ENCODE results near the gene CYP17A1. TPM values are rescaled to one million over a fixed set of nuclear protein-coding genes. Genes with fewer than 3 reads are reported as not detected.

CYP17A1 gene
- total and polyA plus RNA-seq, 12 donors = 0.14 to 0.16 (median 0.15) TPM; not detected in 9

GRCh38 chr10:102831322-102832071 lies 5.7 kb downstream of the CYP17A1 start:
- 80 to 83% methylated on average over 16 of the region's 16 CpGs for WGBS, 2 donors
- H3K27me3 ChIP-seq = no peaks in the 10 kb centered on the region
- H3K4me1 ChIP-seq = peaks cover 0 to 8% (median 5%) of the 10 kb centered on the region in 9 donors
- intact Hi-C loops (cut with DNase I) = loop anchor here (5.0 to 10.0 kb wide), 9 partner anchors 71 to 503 kb away; partner anchors contain the start of gene RPEL1 (in 6 of the 10)
- DNase-seq = no peak
- H3K9me3 ChIP-seq = no peaks in the 10 kb centered on the region
- no peak overlapping the region for H3K27ac ChIP-seq
- no peak for ATAC-seq
- no peak for TF ChIP-seq CTCF (IDR thresholded peaks at IDR 0.05)
- H3K4me3 ChIP-seq = no peak overlapping the region
- H3K36me3 ChIP-seq = no peaks in the 10 kb centered on the region

DNA sequence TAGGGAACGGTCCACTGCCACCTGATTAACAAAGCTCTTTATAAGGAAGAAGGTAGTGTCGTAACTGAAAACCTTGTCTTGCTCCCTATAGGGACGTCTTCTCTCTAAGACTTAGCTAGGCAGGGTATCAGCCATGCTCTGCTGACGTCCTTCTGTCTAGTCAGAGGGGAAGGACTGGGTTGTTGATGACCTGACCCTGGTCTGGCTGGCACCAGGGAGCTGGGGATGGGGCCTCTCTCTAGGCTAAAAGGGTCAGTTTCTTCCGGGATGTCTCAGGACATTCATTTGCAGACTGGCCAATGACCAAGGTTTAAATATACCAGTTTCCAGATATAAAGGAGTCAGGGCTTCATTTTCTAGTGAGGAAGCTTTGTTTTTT lies 9.6 kb downstream of the CYP17A1 start:
- H3K27ac ChIP-seq = no peak overlapping the region
- H3K36me3 ChIP-seq = no peaks in the 10 kb centered on the region
- H3K9me3 ChIP-seq = no peaks in the 10 kb centered on the region
- no peaks in the 10 kb centered on the region for H3K27me3 ChIP-seq
- no peak overlapping the region for H3K4me3 ChIP-seq
- 84 to 87% methylated on average over 5 of the region's 5 CpGs for WGBS, 2 donors
- no peak for TF ChIP-seq CTCF (IDR thresholded peaks at IDR 0.05)
- intact Hi-C loops (cut with DNase I) = loop anchor here in 1 of 10 donors (10.0 kb wide), 1 partner anchor 93 kb away; no protein-coding TSS in a partner anchor
- ATAC-seq = no peak
- no peaks in the 10 kb centered on the region for H3K4me1 ChIP-seq
- no peak for DNase-seq

DNA sequence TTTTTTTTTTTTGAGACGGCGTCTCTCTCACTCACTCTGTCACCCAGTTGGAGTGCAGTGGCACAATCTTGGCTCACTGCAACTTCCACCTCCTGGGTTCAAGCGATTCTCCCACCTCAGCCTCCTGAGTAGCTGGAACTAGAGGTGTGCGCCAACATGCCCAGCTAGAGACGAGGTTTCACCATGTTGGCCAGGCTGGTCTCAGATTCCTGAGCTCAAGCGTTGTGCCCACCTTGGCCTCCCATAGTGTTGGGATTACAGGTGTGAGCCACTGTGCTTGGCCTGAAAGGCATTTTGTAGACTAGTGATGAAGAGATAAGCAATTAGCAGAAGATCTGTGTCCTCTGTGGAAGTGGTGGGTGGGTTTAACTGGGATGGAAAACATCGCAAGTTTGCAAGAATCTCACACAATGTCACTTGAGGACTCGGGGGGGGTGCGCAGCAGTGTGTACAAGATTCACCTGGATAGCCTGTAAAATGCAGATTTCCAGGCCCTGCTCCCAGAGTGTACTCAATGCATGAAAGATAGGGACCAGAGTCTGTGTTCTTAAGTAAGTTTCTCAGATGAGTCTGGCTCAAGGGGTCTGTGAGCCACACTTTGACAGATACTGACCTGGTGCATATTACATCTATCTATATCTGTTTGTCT lies 10.9 kb downstream of the CYP17A1 start:
- intact Hi-C loops (cut with DNase I) = loop anchor here in 1 of 10 donors (10.0 kb wide), 1 partner anchor 91 kb away; no protein-coding TSS in a partner anchor
- TF ChIP-seq CTCF (IDR thresholded peaks at IDR 0.05) = no peak
- DNase-seq = no peak

DNA sequence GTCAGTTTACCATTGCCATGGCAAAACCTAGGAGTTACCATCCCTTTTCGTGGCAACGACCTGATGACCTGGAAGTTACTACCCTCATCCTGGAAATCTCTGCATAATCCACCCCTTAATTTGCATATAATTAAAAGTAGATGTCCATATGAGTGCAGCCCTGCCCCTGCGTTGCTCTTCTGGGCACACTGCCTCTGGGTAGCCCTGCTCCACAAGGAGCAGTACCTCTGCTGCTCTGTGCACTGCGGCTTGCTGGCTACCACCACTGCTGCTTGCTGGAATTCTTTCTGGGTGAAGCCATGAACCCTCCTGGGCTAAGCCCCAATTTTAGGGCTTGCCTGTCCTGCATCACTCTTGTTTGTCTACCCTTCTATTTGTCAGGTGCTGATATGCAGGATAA lies 12.5 kb downstream of the CYP17A1 start:
- no peak for ATAC-seq
- Histone ChIP-seq H3K9me3 (no peaks in the 10 kb centered on the region), H3K4me3 (no peak overlapping the region), H3K36me3 (peaks cover 0 to 2% (median 0%) of the 10 kb centered on the region in 9 donors), H3K27me3 (no peaks in the 10 kb centered on the region), H3K27ac (no peak overlapping the region), H3K4me1 (peaks cover 0 to 3% (median 0%) of the 10 kb centered on the region in 9 donors)
- WGBS, 2 donors = 92 to 94% methylated on average over 4 of the region's 4 CpGs
- intact Hi-C loops (cut with DNase I) = loop anchor here in 2 of 10 donors (5.0 to 10.0 kb wide), 2 partner anchors 90 to 92 kb away; no protein-coding TSS in a partner anchor
- TF ChIP-seq CTCF (IDR thresholded peaks at IDR 0.05) = no peak
- no peak for DNase-seq

More for the DNA sequence above, 10.9 kb downstream of the CYP17A1 start:
- Histone ChIP-seq H3K36me3 (peaks cover 0 to under 1% (median 0%) of the 10 kb centered on the region in 9 donors), H3K27me3 (no peaks in the 10 kb centered on the region), H3K27ac (no peak overlapping the region), H3K4me1 (no peaks in the 10 kb centered on the region), H3K9me3 (no peaks in the 10 kb centered on the region), H3K4me3 (no peak overlapping the region)
- no peak for ATAC-seq
- 90 to 94% methylated on average over 9 of the region's 9 CpGs for WGBS, 2 donors
